OCI-LY1 (cell line): Measurements from ENCODE around the gene KCNF1.

Source experiments
- H2AFZ ChIP-seq: fragments of 200-600 bp; sonication (generic), shearing (Covaris generic); 2 replicates; pipeline ENCODE4 v1.6.0; 2014; ENCODE audit warnings: antibody characterized with exemption, mild to moderate bottlenecking, low read length
- H3F3A ChIP-seq: fragments of 200-600 bp; sonication (generic), shearing (Covaris generic); 2 replicates; pipeline ENCODE4 v1.6.0; 2014; ENCODE audit warnings: mild to moderate bottlenecking, antibody characterized with exemption, low read length, moderate library complexity; ENCODE audit not compliant: insufficient read depth
- H3K27ac ChIP-seq: fragments of 200-600 bp; sonication (generic); 2 replicates; pipeline ENCODE4 v1.5.1; 2014; ENCODE audit warnings: low read length, mixed run types, mild to moderate bottlenecking, low read depth; ENCODE audit not compliant: poor library complexity, severe bottlenecking
- H3K27me3 ChIP-seq: fragments of 200-600 bp; sonication (generic); 2 replicates; pipeline ENCODE4 v1.6.0; 2014; ENCODE audit warnings: antibody characterized with exemption, mild to moderate bottlenecking, low read length, moderate library complexity; ENCODE audit not compliant: insufficient read depth
- H3K36me3 ChIP-seq: fragments of 200-600 bp; sonication (generic); 2 replicates; pipeline ENCODE4 v1.6.1; 2014; ENCODE audit warnings: mild to moderate bottlenecking, antibody characterized with exemption, low read length, moderate library complexity, mixed read lengths; ENCODE audit not compliant: insufficient read depth
- H3K4me1 ChIP-seq: fragments of 200-600 bp; sonication (generic); 2 replicates; pipeline ENCODE4 v1.5.1; 2014; ENCODE audit warnings: mild to moderate bottlenecking, low read length, moderate library complexity; ENCODE audit not compliant: insufficient read depth, severe bottlenecking
- H3K4me2 ChIP-seq: fragments of 200-600 bp; sonication (generic), shearing (Covaris generic); 2 replicates; pipeline ENCODE4 v1.6.1; 2014; ENCODE audit warnings: low read length
- H3K4me3 ChIP-seq: fragments of 200-600 bp; sonication (generic); 2 replicates; pipeline ENCODE4 v1.5.1; 2014; ENCODE audit warnings: low read length, low read depth, mild to moderate bottlenecking, mixed read lengths; ENCODE audit not compliant: poor library complexity, severe bottlenecking
- H3K79me2 ChIP-seq: fragments of 200-600 bp; shearing (Covaris generic); 2 replicates; pipeline ENCODE4 v1.6.1; 2016; ENCODE audit warnings: mixed run types, low read length, mixed read lengths; ENCODE audit not compliant: insufficient read depth
- H3K9ac ChIP-seq: fragments of 200-600 bp; sonication (generic), shearing (Covaris generic); 2 replicates; pipeline ENCODE4 v1.6.1; 2014; ENCODE audit warnings: mild to moderate bottlenecking, low read length, mixed read lengths
- H3K9me2 ChIP-seq: fragments of 200-600 bp; sonication (generic), shearing (Covaris generic); 2 replicates; pipeline ENCODE4 v1.6.1; 2014; ENCODE audit warnings: low read depth, mild to moderate bottlenecking, low read length, mixed read lengths
- H3K9me3 ChIP-seq: fragments of 200-600 bp; shearing (Covaris generic); 2 replicates; pipeline ENCODE4 v1.6.1; 2014; ENCODE audit warnings: low read length, mixed read lengths
- H4K20me1 ChIP-seq: fragments of 200-600 bp; sonication (generic), shearing (Covaris generic); 2 replicates; pipeline ENCODE4 v1.6.0; 2016; ENCODE audit warnings: mild to moderate bottlenecking, low read length; ENCODE audit not compliant: insufficient read depth
- EZH2 ChIP-seq: fragments of 200-600 bp; sonication (generic), shearing (Covaris generic); IDR thresholded peaks from 2 replicates; pipeline ENCODE4 v1.8.0; 2017; ENCODE audit warnings: borderline replicate concordance, mixed run types, mild to moderate bottlenecking, antibody characterized with exemption, low read length, moderate library complexity, mixed read lengths
- TF ChIP-seq, protein P1 (sequence below): fragments of 200-600 bp; sonication (generic), shearing (Covaris generic); IDR thresholded peaks from 2 replicates; pipeline ENCODE4 v1.5.1; 2017; ENCODE audit warnings: mild to moderate bottlenecking, antibody characterized with exemption, low read length, moderate library complexity, mixed read lengths

Gene KCNF1

GRCh38 chr2:10885094-10885860 is 26.5 kb upstream of the KCNF1 start:
- Histone ChIP-seq H4K20me1 (no peaks in the 10 kb centered on the region), H3K9ac (no peak overlapping the region), H3K4me3 (no peak overlapping the region), H3K9me2 (no peaks in the 10 kb centered on the region), H3K36me3 (no peaks in the 10 kb centered on the region), H3F3A (no peaks in the 10 kb centered on the region), H3K27ac (no peak overlapping the region), H3K9me3 (no peaks in the 10 kb centered on the region), H3K4me2 (no peak overlapping the region), H3K4me1 (no peaks in the 10 kb centered on the region), H2AFZ (no peak overlapping the region), H3K79me2 (no peaks in the 10 kb centered on the region), H3K27me3 (peaks cover 11% of the 10 kb centered on the region; the same call in 1 of the 2 replicates)
- no peak for TF ChIP-seq EZH2
- TF ChIP-seq, protein P1, sequence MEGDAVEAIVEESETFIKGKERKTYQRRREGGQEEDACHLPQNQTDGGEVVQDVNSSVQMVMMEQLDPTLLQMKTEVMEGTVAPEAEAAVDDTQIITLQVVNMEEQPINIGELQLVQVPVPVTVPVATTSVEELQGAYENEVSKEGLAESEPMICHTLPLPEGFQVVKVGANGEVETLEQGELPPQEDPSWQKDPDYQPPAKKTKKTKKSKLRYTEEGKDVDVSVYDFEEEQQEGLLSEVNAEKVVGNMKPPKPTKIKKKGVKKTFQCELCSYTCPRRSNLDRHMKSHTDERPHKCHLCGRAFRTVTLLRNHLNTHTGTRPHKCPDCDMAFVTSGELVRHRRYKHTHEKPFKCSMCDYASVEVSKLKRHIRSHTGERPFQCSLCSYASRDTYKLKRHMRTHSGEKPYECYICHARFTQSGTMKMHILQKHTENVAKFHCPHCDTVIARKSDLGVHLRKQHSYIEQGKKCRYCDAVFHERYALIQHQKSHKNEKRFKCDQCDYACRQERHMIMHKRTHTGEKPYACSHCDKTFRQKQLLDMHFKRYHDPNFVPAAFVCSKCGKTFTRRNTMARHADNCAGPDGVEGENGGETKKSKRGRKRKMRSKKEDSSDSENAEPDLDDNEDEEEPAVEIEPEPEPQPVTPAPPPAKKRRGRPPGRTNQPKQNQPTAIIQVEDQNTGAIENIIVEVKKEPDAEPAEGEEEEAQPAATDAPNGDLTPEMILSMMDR = no peak

DNA sequence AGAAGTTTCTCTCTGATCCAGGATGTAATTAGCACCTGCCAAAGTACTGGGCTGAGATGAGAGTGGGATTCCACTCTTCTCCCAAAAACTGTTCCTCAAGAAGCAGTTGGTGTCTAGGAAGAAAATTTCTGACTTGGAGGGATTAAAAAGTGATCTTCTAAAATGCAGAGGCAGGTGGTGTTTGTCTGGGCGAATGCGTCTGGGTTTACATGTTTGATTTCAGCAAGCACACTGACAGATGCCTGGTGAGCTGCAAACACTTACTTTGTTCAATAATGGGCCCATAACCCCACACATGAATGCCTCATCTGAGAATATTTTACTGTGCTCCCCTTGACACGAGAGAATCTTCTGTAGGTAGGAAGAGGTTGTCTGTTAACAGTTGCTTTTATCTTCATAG is 24.3 kb upstream of the KCNF1 start:
- no peak overlapping the region for H3K27ac ChIP-seq
- no peaks in the 10 kb centered on the region for H3K79me2 ChIP-seq
- H3K9me3 ChIP-seq = no peaks in the 10 kb centered on the region
- H2AFZ ChIP-seq = no peak overlapping the region
- H4K20me1 ChIP-seq = no peaks in the 10 kb centered on the region
- no peak overlapping the region for H3K4me2 ChIP-seq
- peaks cover 7% of the 10 kb centered on the region; the same call in 1 of the 2 replicates for H3K27me3 ChIP-seq
- H3K4me3 ChIP-seq = no peak overlapping the region
- no peaks in the 10 kb centered on the region for H3K9me2 ChIP-seq
- no peaks in the 10 kb centered on the region for H3K36me3 ChIP-seq
- no peaks in the 10 kb centered on the region for H3F3A ChIP-seq
- no peak overlapping the region for H3K9ac ChIP-seq
- H3K4me1 ChIP-seq = no peaks in the 10 kb centered on the region
- TF ChIP-seq, protein P1 = no peak
- TF ChIP-seq EZH2 = no peak

- TF ChIP-seq EZH2 = no peak
- TF ChIP-seq, protein P1 = no peak
- H3K9me2 ChIP-seq = no peaks in the 10 kb centered on the region
- H3K9ac ChIP-seq = no peak overlapping the region
These were observed 22.0 kb upstream of the KCNF1 start for GRCh38 chr2:10889651-10890215.

More at GRCh38 chr2:10889651-10890215, 22.0 kb upstream of the KCNF1 start:
- H2AFZ ChIP-seq = no peak overlapping the region
- no peaks in the 10 kb centered on the region for H3K79me2 ChIP-seq
- H3K36me3 ChIP-seq = no peaks in the 10 kb centered on the region
- no peak overlapping the region for H3K4me3 ChIP-seq
- H3K9me3 ChIP-seq = no peaks in the 10 kb centered on the region
- no peaks in the 10 kb centered on the region for H4K20me1 ChIP-seq
- H3K27me3 ChIP-seq = peaks cover 7% of the 10 kb centered on the region; the same call in 1 of the 2 replicates
- H3K27ac ChIP-seq = no peak overlapping the region
- H3K4me1 ChIP-seq = no peaks in the 10 kb centered on the region
- H3K4me2 ChIP-seq = no peak overlapping the region
- no peaks in the 10 kb centered on the region for H3F3A ChIP-seq
